Measurements from ENCODE around the gene CDH3. TPM values are rescaled to one million over a fixed set of nuclear protein-coding genes. Genes with fewer than 3 reads are reported as not detected.

Gene CDH3
- total and polyA plus RNA-seq, 2 of the 8 experiments (the other 6 are each of a cell fraction or from before 2014, with no cell fraction given) = 146 to 171 TPM

GRCh38 chr16:68658341-68658973, 13.3 kb downstream of the CDH3 start (continued):
- TF ChIP-seq CHD7 (IDR thresholded peaks at IDR 0.05; ENCODE audit: insufficient replicate concordance, low read length) (no peak), RXRA (IDR thresholded peaks at IDR 0.05; ENCODE audit: insufficient read depth, low read depth, low read length) (no peak)
